Esophagus squamous epithelium (tissue), 5 donors: ENCODE data around the gene SPRING1. TPM values are rescaled to one million over a fixed set of nuclear protein-coding genes. Genes with fewer than 3 reads are reported as not detected.
A peak's percentile ranks its signal among the peaks of the same experiment; 100 is the strongest.

ENCODE experiments used
- DNase-seq: peaks from one replicate; lab custom pipeline; 2025; lab: John Stamatoyannopoulos, UW
- H3K27ac ChIP-seq, 4 donors: fragments of 200-600 bp; sonication (generic); one replicate each; pipeline ENCODE4 v1.5.1; 2016 to 2019; ENCODE audit warnings: mild to moderate bottlenecking in 1 of 4
- H3K27me3 ChIP-seq, 4 donors: fragments of 200-600 bp; sonication (generic); 1 replicate in 3 of 4; 2 replicates in 1 of 4; pipeline versions ENCODE4 v1.5.1 to v1.6.0; 2017 to 2021; ENCODE audit warnings: antibody characterized with exemption in 1 of 4
- H3K36me3 ChIP-seq, 3 donors: fragments of 200-600 bp; sonication (generic); one replicate each; pipeline ENCODE4 v1.5.1; 2016 to 2019
- H3K4me1 ChIP-seq, 3 donors: fragments of 200-600 bp; sonication (generic); one replicate each; pipeline ENCODE4 v1.5.1; 2017 to 2019
- H3K4me3 ChIP-seq, 4 donors: fragments of 200-600 bp; sonication (generic); 1 replicate in 3 of 4; 2 replicates in 1 of 4; pipeline ENCODE4 v1.5.1; 2016 to 2019; ENCODE audit warnings: mild to moderate bottlenecking in 2 of 4, moderate library complexity in 1 of 4
- H3K9me3 ChIP-seq, 3 donors: fragments of 200-600 bp; sonication (generic); one replicate each; pipeline ENCODE4 v1.5.1; 2016 to 2019
- CTCF ChIP-seq, 6 experiments: fragments of 450-650 bp in 4 of 6; fragments of 200-600 bp in 2 of 6; sonication (generic) in 2 of 6; IDR thresholded peaks; one replicate each; pipeline ENCODE4 v1.5.1; 2016 to 2019; ENCODE audit warnings: antibody characterized with exemption in 6 of 6, mild to moderate bottlenecking in 4 of 6, moderate library complexity in 4 of 6
- POLR2A ChIP-seq, 4 donors: fragments of 450-650 bp; IDR thresholded peaks; one replicate each; pipeline ENCODE4 v1.6.1; 2017; ENCODE audit warnings: antibody characterized with exemption in 4 of 4, mild to moderate bottlenecking in 4 of 4, moderate library complexity in 3 of 4
- WGBS, 2 donors: methylation state at CpG; one replicate each; pipeline ENCODE4 v1.1.5; 2018; 5-methylcytosine and 5-hydroxymethylcytosine counted together
- intact Hi-C: fragments of 100-400 bp; cut with DNase I; formaldehyde crosslinking; loops from one replicate; pipeline ENCODE4 v1.15.0; 2022
- total RNA-seq, 4 donors: library from RNA; depleted of rRNA; stranded (reverse); fragments of >200 nt; gene quantifications; one replicate each; pipeline ENCODE4 v1.1.0, GENCODE V29; 2016
- donor health status: DM: yes; HTN: yes; CAD: no.

Gene SPRING1
- total RNA-seq, 4 donors from 2014 or later = 14.6 to 25.5 (median 19.1) TPM

GRCh38 chr12:116710370-116711150, 27.3 kb downstream of the SPRING1 start:
- peaks cover 0 to 26% (median 2%) of the 10 kb centered on the region in 4 donors for H3K27me3 ChIP-seq
- no peak for DNase-seq
- WGBS, 2 donors = 51 to 60% methylated on average over 8 of the region's 8 CpGs
- TF ChIP-seq POLR2A (IDR thresholded peaks at IDR 0.05) (no peak), CTCF (IDR thresholded peaks at IDR 0.05) (no peak)
- H3K4me3 ChIP-seq = no peak overlapping the region
- intact Hi-C loops = no loop called here
- no peaks in the 10 kb centered on the region for H3K9me3 ChIP-seq
- H3K36me3 ChIP-seq = peaks cover 0 to 7% (median 0%) of the 10 kb centered on the region in 3 donors
- no peak overlapping the region for H3K27ac ChIP-seq
- peaks cover 7 to 47% (median 23%) of the 10 kb centered on the region in 3 donors for H3K4me1 ChIP-seq

DNA sequence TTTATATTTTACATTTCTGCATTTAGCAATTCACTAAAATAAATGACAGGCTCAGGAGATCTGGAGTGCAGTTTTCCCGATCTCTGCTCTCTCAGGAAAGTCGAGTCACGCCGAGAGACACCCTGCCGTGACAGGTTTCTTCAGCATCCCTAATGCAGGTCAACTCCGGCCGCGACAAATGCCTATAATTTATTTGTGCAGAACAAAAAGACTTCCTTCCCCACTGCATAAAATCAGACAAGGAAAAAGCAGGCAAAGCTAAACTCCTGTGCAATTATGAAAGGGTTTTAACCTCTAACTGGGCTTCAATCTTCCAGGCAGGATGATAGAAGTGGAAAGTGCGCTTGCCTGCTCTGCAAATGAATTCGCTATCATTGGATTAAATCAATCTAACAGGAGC, 28.1 kb downstream of the SPRING1 start:
- H3K27ac ChIP-seq = no peak overlapping the region
- H3K4me1 ChIP-seq = peaks cover 7 to 39% (median 23%) of the 10 kb centered on the region in 3 donors
- H3K27me3 ChIP-seq = peaks cover 0 to 26% (median 2%) of the 10 kb centered on the region in 4 donors
- intact Hi-C loops = loop anchor here (10.0 kb wide), 1 partner anchor 405 kb away; no protein-coding TSS in a partner anchor
- no peak overlapping the region for H3K4me3 ChIP-seq
- no peak for DNase-seq
- 77 to 78% methylated on average over 9 to 10 of the region's 10 CpGs for WGBS, 2 donors
- no peak for TF ChIP-seq POLR2A (IDR thresholded peaks at IDR 0.05)
- no peak for TF ChIP-seq CTCF (IDR thresholded peaks at IDR 0.05)
- H3K9me3 ChIP-seq = no peaks in the 10 kb centered on the region
- no peaks in the 10 kb centered on the region for H3K36me3 ChIP-seq

DNA sequence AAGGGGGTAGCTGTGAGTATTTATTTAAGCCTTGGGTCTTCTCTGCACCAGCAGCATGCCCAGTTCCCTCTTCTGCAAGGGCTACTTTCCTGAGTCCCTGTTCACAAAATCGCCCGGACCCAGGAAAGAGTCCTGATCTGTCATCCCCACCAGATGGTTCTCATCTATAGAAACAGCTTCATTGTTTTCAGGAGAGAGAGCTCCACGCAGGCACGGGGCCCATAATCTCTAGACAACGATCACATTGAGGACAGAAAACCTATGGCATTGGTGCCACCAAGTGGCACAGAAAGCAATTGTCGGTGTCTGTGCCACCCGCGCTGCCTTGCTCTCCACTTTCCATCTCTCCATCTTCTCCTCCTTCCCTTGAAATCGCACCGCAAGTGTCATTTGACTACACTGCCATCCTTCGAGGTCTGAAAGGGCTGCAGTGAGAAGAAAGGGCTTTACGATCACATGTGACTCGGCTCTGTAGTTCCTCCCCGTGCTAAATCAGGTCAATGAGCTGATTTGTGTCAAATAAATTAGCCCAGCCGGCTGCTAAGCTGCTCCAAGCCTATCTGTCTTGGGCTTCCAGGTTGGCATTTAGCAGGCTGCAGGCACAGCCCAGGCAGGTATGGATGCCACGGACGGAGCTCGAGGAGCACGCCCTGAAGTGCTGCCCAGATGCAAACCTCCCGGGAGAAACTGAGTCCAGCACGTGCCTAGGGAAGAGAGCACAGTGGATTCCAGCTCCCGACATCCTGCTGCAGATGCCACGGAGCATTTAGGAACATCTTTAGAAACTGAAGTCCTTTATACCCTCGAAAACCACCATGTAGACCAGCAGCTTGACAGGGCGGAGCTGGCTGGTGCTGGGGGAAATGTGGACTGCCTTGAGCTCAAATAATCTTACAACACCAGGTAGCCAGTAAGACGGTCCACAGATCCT, 28.8 kb downstream of the SPRING1 start:
- Histone ChIP-seq H3K4me1 (peaks cover 7 to 34% (median 23%) of the 10 kb centered on the region in 3 donors), H3K27me3 (peaks cover 0 to 26% (median 2%) of the 10 kb centered on the region in 4 donors), H3K4me3 (peak overlapping the region in 1 of 4 donors; percentile 41), H3K9me3 (no peaks in the 10 kb centered on the region), H3K27ac (no peak overlapping the region), H3K36me3 (no peaks in the 10 kb centered on the region)
- TF ChIP-seq CTCF (IDR thresholded peaks at IDR 0.05) (peak in 5 of 6 experiments; percentile 54 to 72 (median 57)), POLR2A (IDR thresholded peaks at IDR 0.05) (no peak)
- no peak for DNase-seq
- intact Hi-C loops = loop anchor here (10.0 kb wide), 1 partner anchor 406 kb away; no protein-coding TSS in a partner anchor
- WGBS, 2 donors = 12 to 18% methylated on average over 20 to 24 of the region's 26 CpGs

DNA sequence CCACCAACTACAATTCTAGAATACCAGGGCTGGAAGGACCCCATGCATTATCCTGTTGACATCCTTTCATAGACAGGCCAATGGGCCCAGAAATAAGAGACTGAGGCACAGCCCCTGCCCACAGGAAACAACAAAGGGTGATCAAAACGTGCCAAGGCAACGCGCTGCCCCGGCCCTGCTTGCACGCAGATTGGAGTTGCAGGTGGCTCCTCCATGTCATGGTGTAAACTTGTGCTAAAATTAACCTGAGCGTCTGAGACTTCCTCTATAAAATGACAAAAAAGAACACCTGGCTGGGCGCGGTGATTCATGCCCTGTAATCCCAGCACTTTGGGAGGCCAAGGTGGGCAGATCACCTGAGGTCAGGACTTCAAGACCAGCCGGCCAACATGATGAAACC, 30.1 kb downstream of the SPRING1 start:
- no peak overlapping the region for H3K27ac ChIP-seq
- TF ChIP-seq CTCF (IDR thresholded peaks at IDR 0.05) = no peak
- peaks cover 4 to 20% (median 15%) of the 10 kb centered on the region in 3 donors for H3K4me1 ChIP-seq
- H3K9me3 ChIP-seq = no peaks in the 10 kb centered on the region
- WGBS, 2 donors = 79 to 89% methylated on average over 8 of the region's 9 CpGs
- intact Hi-C loops = loop anchor here (10.0 kb wide), 1 partner anchor 407 kb away; no protein-coding TSS in a partner anchor
- no peak overlapping the region for H3K4me3 ChIP-seq
- peaks cover 0 to 26% (median 2%) of the 10 kb centered on the region in 4 donors for H3K27me3 ChIP-seq
- DNase-seq = no peak
- no peaks in the 10 kb centered on the region for H3K36me3 ChIP-seq
